ENCODE measurements around the gene DEFB132. TPM values are rescaled to one million over a fixed set of nuclear protein-coding genes. Genes with fewer than 3 reads are reported as not detected.
"Not testable (repeated sequence)": the region's sequence is repeated elsewhere in the genome, so short reads cannot be mapped to it uniquely, and the experiment has no call there.

The DEFB132 gene
- total RNA-seq, 1 donor from 2014 or later: not detected

DNA sequence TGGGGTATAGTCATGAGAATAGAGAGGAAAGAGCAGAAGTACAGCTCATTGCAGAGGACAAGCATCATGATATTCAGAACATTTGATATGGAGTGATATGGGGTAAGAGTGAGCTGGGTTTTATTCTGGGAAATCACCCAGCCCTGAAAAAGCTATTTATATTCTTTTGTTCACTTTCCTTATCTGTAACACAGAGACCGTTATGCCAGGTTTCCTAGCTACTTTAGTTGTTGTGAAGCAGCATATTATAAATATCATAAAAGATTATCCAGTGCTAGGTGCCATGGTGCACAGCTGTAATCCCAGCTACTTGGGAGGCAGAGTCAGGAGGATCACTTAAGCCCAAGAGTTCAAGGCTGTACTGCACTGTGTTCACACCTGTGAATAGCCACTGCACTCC is 40.3 kb upstream of the DEFB132 start:
- H3K4me3 ChIP-seq: no peak overlapping the region
- no peaks in the 10 kb centered on the region for H3K4me1 ChIP-seq
- H3K27me3 ChIP-seq (ENCODE audit: low read depth): no peaks in the 10 kb centered on the region
- no peak for ATAC-seq
- no peak for DNase-seq
- intact Hi-C loops (cut with DNase I): no loop called here
- H3K27ac ChIP-seq: no peak overlapping the region
- TF ChIP-seq, protein P1, sequence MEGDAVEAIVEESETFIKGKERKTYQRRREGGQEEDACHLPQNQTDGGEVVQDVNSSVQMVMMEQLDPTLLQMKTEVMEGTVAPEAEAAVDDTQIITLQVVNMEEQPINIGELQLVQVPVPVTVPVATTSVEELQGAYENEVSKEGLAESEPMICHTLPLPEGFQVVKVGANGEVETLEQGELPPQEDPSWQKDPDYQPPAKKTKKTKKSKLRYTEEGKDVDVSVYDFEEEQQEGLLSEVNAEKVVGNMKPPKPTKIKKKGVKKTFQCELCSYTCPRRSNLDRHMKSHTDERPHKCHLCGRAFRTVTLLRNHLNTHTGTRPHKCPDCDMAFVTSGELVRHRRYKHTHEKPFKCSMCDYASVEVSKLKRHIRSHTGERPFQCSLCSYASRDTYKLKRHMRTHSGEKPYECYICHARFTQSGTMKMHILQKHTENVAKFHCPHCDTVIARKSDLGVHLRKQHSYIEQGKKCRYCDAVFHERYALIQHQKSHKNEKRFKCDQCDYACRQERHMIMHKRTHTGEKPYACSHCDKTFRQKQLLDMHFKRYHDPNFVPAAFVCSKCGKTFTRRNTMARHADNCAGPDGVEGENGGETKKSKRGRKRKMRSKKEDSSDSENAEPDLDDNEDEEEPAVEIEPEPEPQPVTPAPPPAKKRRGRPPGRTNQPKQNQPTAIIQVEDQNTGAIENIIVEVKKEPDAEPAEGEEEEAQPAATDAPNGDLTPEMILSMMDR (IDR thresholded peaks at IDR 0.05): no peak
- H3K36me3 ChIP-seq: no peaks in the 10 kb centered on the region
- no peaks in the 10 kb centered on the region for H3K9me3 ChIP-seq

DNA sequence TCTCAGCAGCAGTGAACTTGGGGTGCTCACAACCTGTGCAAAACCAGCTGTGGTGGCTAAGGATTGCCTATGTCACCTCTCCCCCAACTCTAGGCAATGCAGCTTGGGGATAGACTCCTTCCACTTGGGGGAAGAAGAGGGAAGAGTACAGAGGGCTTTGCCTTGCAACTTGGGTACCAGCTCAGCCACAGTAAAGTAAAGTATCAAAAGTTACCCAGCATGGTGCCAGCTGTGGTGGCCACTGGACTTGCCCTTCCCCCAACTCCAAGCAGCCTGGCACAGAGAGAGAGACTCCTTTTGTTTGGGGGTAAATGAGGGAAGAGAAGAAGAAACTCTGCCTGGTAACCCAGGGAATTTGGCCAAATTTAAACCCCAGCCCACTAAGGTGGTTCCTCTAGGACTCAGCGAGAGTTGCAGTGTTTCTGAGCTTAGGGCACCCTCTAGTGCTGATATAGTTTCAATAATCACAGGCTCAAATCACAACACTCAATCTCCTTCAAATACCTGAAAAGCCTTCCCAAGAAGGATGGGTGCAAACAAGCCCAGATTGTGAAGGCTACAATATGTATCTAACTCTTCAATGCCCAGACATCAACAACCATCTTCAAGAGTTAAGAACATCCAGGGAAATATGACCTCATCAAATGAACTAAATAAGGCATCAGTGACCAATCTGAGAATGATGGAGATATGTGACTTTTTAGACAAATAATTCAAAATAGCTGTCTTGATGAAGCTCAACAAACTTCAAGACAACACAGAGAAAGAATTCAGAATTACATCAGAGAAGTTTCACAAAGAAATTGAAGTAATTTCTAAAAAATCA is 38.0 kb upstream of the DEFB132 start:
- Histone ChIP-seq H3K27ac (no peak overlapping the region), H3K4me1 (no peaks in the 10 kb centered on the region), H3K27me3 (ENCODE audit: low read depth) (no peaks in the 10 kb centered on the region), H3K4me3 (no peak overlapping the region), H3K36me3 (no peaks in the 10 kb centered on the region), H3K9me3 (no peaks in the 10 kb centered on the region)
- TF ChIP-seq, protein P1 (IDR thresholded peaks at IDR 0.05): no peak
- ATAC-seq (peak; percentile 55 to 75), DNase-seq (no peak)
- intact Hi-C loops (cut with DNase I): no loop called here

DNA sequence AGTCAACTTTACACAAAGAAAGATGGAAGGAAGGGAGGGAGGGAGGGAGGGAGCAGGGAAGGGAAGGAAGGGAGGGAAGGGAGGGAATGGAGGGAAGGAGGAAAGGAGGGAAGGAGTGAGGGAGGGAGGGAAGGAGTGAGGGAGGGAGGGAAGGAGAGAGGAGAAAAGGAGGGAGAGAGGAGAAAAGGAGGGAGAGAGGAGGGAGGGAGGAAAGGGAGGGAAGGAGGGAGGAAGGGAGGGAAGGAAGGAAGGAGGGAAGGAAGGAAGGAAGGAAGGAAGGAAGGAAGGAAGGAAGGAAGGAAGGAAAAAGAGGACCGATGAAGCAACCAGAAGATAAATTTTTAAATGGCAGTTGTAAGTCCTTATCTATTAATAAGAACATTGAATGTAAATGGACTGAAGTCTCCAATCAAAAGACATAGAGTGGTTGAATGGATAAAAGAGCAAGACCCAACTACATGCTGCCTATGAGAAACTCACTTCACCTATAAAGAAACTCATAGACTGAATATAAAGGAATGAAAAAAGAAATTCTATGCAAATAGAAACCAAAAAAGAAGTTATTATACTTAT is 36.2 kb upstream of the DEFB132 start:
- TF ChIP-seq, protein P1 (IDR thresholded peaks at IDR 0.05): no peak
- H3K27ac ChIP-seq: no peak overlapping the region
- H3K27me3 ChIP-seq (ENCODE audit: low read depth): no peaks in the 10 kb centered on the region
- H3K4me1 ChIP-seq: no peaks in the 10 kb centered on the region
- intact Hi-C loops (cut with DNase I): no loop called here
- H3K36me3 ChIP-seq: no peaks in the 10 kb centered on the region
- ATAC-seq (no peak), DNase-seq (no peak)
- no peak overlapping the region for H3K4me3 ChIP-seq
- no peaks in the 10 kb centered on the region for H3K9me3 ChIP-seq

DNA sequence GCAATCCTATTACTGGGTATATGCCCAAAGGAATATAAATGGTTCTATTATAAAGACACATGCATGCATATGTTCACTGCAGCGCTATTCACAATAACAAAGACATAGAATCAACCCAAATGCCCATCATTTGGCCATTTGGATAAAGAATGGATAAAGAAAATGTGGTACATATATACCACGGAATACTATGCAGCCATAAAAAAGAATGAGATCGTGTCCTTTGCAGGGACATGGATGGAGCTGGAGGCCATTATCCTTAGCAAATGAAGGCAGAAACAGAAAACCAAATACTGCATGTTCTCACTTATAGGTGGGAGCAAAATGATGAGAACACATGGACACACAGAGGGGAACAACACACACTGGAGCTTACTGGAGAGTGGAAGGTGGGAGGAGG is 31.6 kb upstream of the DEFB132 start:
- H3K27me3 ChIP-seq (ENCODE audit: low read depth); H3K4me1 ChIP-seq; H3K36me3 ChIP-seq; ATAC-seq; H3K27ac ChIP-seq; H3K9me3 ChIP-seq; DNase-seq; H3K4me3 ChIP-seq; intact Hi-C loops (cut with DNase I): not testable (repeated sequence)

DNA sequence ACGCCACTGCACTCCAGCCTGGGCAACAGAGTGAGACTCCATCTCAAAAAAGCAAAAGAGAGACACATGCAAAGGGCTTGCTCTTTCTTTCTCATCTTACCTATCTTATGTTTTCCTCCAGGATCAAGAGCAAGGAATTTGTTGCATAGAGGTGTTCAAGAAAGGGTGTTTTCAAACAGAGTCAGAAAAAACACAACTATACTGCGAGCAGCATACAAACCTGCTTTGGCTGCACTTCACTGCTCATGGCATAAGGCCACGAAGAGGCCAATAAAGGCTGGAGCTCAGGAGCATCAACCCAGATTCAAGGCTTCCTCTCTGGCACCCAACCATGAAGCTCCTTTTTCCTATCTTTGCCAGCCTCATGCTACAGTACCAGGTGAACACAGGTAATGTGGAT is 30.6 kb upstream of the DEFB132 start, which contains the start of gene DEFB129:
Gene DEFB129 (plus strand): TSS at position 301 of the 400 bp plus-strand sequence. CDS start 31 bp downstream, at position 332.
- H3K27me3 ChIP-seq (ENCODE audit: low read depth): no peaks in the 10 kb centered on the region
- ATAC-seq (no peak), DNase-seq (no peak)
- H3K4me1 ChIP-seq: no peaks in the 10 kb centered on the region
- no peak within 1 kb of the TSS for H3K27ac ChIP-seq
- no peak within 1 kb of the TSS for H3K4me3 ChIP-seq
- H3K36me3 ChIP-seq: no peaks in the 10 kb centered on the region
- H3K9me3 ChIP-seq: no peaks in the 10 kb centered on the region
- TF ChIP-seq, protein P1 (IDR thresholded peaks at IDR 0.05): no peak
- intact Hi-C loops (cut with DNase I): no loop called here

All from lower lobe of right lung (tissue), 2 donors.